ENCODE measurements around the gene PPM1H.
"Not testable (repeated sequence)": the region's sequence is repeated elsewhere in the genome, so short reads cannot be mapped to it uniquely, and the experiment has no call there.

Gene PPM1H

DNA sequence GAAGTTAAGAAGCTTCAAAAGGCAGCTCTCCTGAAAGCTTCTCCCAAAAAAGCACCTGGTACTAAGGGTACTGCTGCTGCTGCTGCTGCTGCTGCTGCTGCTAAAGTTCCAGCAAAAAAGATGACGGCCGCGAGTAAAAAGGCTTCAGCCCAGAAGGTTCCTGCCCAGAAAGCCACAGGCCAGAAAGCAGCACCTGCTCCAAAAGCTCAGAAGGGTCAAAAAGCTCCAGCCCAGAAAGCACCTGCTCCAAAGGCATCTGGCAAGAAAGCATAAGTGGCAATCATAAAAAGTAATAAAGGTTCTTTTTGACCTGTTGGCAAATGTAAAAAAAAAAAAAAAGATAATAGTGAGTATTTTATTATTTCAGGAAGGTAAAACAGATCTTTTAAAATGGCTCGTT, 30.8 kb upstream of the PPM1H start:
- H3K27me3 ChIP-seq (ENCODE audit: control insufficient read depth, insufficient read depth, low read length); H3K4me1 ChIP-seq (ENCODE audit: control insufficient read depth, low read depth, low read length); H3K4me3 ChIP-seq (ENCODE audit: low read length); H3K9me3 ChIP-seq (ENCODE audit: control insufficient read depth, low read depth, low read length); H3K27ac ChIP-seq (ENCODE audit: low read length); H3K36me3 ChIP-seq (ENCODE audit: control insufficient read depth, low read depth, low read length); H3K9ac ChIP-seq (ENCODE audit: low read length): not testable (repeated sequence)

DNA sequence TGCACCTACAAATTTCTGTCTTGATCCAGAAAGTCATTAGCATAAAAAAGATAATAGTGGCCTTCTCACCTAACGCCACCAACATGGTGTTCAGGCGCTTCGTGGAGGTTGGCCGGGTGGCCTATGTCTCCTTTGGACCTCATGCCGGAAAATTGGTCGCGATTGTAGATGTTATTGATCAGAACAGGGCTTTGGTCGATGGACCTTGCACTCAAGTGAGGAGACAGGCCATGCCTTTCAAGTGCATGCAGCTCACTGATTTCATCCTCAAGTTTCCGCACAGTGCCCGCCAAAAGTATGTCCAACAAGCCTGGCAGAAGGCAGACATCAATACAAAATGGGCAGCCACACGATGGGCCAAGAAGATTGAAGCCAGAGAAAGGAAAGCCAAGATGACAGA, 30.3 kb upstream of the PPM1H start:
- H3K9me3 ChIP-seq (ENCODE audit: control insufficient read depth, low read depth, low read length); H3K36me3 ChIP-seq (ENCODE audit: control insufficient read depth, low read depth, low read length); H3K4me1 ChIP-seq (ENCODE audit: control insufficient read depth, low read depth, low read length); H3K27me3 ChIP-seq (ENCODE audit: control insufficient read depth, insufficient read depth, low read length); H3K4me3 ChIP-seq (ENCODE audit: low read length); H3K27ac ChIP-seq (ENCODE audit: low read length); H3K9ac ChIP-seq (ENCODE audit: low read length): not testable (repeated sequence)

DNA sequence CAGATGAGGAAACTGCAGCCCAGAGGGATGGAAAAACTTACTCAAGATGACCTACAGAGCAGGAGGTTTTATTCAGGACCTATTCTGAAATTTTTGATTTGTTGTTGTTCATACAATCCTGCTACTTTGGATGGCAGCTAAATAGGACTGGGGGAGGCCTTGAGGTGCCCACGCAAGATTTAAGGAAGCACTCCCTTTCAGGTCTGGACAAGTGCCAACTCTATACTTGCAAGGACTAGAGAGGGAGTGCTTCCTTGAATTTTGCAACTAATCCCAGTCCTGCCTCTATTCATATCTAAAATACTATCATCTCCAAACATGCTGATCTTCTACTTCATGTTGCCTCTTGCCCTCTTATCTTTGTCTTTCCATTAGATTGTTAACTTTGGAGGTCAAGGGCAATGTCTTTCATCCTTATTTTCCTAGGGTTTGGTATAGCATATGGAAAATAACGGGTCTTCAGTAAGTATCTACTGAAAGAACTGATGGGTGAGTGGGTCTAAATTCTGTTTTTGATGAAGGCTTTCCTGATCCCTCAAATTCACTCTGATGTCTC, 28.6 kb upstream of the PPM1H start:
- no peak overlapping the region for H3K4me3 ChIP-seq (ENCODE audit: low read length)
- no peaks in the 10 kb centered on the region for H3K36me3 ChIP-seq (ENCODE audit: control insufficient read depth, low read depth, low read length)
- no peak overlapping the region for H3K27ac ChIP-seq (ENCODE audit: low read length)
- no peaks in the 10 kb centered on the region for H3K27me3 ChIP-seq (ENCODE audit: control insufficient read depth, insufficient read depth, low read length)
- H3K9me3 ChIP-seq (ENCODE audit: control insufficient read depth, low read depth, low read length) = no peaks in the 10 kb centered on the region
- H3K9ac ChIP-seq (ENCODE audit: low read length) = no peak overlapping the region
- H3K4me1 ChIP-seq (ENCODE audit: control insufficient read depth, low read depth, low read length) = no peaks in the 10 kb centered on the region

DNA sequence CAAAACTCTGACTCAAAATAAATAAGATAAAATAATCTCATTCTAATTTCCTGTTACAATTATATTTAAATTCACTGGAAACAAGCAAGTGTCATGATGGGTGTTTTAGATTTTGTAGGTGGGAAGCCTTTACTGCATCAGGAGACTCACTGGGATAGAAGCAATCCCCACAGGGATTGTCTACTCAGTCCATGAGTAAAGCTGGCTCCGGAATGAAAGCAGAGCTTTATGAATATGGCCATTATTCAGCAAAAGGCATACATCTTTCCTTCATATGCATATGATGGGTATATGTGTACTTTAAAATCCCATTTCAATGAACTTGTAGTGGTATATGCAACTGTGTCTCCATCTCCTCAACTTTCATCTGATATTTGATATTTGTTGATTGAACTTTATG, 25.4 kb upstream of the PPM1H start:
- no peak overlapping the region for H3K9ac ChIP-seq (ENCODE audit: low read length)
- peaks cover 19% of the 10 kb centered on the region for H3K4me1 ChIP-seq (ENCODE audit: control insufficient read depth, low read depth, low read length)
- H3K27ac ChIP-seq (ENCODE audit: low read length) = no peak overlapping the region
- H3K9me3 ChIP-seq (ENCODE audit: control insufficient read depth, low read depth, low read length) = no peaks in the 10 kb centered on the region
- no peak overlapping the region for H3K4me3 ChIP-seq (ENCODE audit: low read length)
- H3K27me3 ChIP-seq (ENCODE audit: control insufficient read depth, insufficient read depth, low read length) = no peaks in the 10 kb centered on the region
- H3K36me3 ChIP-seq (ENCODE audit: control insufficient read depth, low read depth, low read length) = no peaks in the 10 kb centered on the region

DNA sequence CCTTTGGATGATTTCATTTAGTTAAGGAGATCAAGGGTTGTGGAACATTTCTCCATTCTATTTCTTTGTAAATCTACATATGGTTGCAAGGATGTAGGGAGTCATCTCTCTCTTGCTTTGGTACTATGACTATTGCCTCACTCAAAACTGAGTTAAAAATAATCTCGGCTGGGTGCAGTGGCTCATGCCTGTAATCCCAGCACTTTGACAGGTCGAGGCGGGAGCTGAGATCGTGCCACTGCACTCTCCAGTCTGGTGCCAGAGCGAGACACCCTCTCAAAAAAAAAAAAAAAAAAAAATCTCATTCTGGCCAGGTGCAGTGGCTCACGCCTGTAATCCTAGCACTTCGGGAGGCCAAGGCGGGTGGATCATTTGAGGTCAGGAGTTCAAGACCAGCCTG, 24.8 kb upstream of the PPM1H start:
- Histone ChIP-seq H3K4me1 (ENCODE audit: control insufficient read depth, low read depth, low read length) (peaks cover 19% of the 10 kb centered on the region), H3K4me3 (ENCODE audit: low read length) (no peak overlapping the region), H3K27ac (ENCODE audit: low read length) (no peak overlapping the region), H3K9me3 (ENCODE audit: control insufficient read depth, low read depth, low read length) (no peaks in the 10 kb centered on the region), H3K36me3 (ENCODE audit: control insufficient read depth, low read depth, low read length) (no peaks in the 10 kb centered on the region), H3K27me3 (ENCODE audit: control insufficient read depth, insufficient read depth, low read length) (no peaks in the 10 kb centered on the region), H3K9ac (ENCODE audit: low read length) (no peak overlapping the region)

DNA sequence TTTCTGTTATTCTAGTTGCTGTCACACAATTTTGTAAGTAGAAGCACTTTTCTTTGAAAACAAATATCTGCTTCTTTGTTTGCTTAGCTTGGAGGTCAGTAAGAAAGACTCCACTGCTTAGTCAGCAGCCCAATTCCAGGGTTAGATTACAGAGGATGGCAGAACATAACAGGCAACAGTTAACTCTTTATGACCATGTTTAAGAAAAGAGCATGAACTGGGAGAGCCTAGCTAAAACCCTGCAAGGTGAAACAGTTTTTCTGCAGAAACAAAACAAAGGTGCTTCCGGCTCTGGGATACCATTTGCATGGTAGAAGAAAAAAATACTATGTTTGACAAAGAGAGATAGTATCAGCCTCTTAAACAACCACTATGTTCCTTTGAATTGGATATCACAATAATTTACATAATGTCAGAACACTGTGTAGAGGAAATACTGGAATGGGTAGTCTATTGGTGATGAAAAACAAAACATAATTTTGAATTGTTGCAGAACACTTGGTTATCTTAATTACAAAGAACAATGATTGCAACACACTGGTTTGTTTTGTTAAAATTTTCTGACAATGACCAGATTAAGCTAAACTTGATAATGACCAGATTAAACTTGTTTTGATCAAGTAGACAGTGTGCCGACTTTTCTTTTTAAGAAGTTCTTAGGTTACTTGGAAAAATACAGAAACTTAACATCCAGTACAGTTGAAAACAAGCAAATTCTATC, 22.4 kb upstream of the PPM1H start:
- H3K27ac ChIP-seq (ENCODE audit: low read length) = peak overlapping the region; percentile 50
- H3K4me1 ChIP-seq (ENCODE audit: control insufficient read depth, low read depth, low read length) = peaks cover 19% of the 10 kb centered on the region
- no peaks in the 10 kb centered on the region for H3K27me3 ChIP-seq (ENCODE audit: control insufficient read depth, insufficient read depth, low read length)
- H3K9ac ChIP-seq (ENCODE audit: low read length) = peak overlapping the region; percentile 45
- H3K36me3 ChIP-seq (ENCODE audit: control insufficient read depth, low read depth, low read length) = no peaks in the 10 kb centered on the region
- no peaks in the 10 kb centered on the region for H3K9me3 ChIP-seq (ENCODE audit: control insufficient read depth, low read depth, low read length)
- peak overlapping the region; percentile 30 for H3K4me3 ChIP-seq (ENCODE audit: low read length)

DNA sequence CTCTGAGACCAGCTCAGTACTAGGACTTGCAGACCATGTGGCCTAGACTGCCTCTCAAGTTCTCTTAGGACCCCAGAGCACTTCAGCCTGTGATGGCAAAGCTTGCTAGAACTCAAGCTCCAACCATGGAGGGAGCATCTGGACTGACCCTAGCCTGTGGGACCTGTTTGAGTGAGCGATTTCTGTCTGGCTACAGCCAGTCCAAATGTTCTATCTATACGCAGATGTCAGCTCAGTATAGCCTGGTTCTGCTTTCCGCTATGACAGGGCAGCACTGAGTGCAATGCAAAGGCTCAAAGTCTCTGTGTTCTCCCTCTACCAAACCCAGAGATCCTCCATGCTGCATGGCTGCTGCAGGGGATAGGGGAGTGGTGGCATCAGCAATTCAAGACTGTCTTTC, 20.7 kb upstream of the PPM1H start:
- H3K27me3 ChIP-seq (ENCODE audit: control insufficient read depth, insufficient read depth, low read length) = no peaks in the 10 kb centered on the region
- no peak overlapping the region for H3K27ac ChIP-seq (ENCODE audit: low read length)
- peaks cover 19% of the 10 kb centered on the region for H3K4me1 ChIP-seq (ENCODE audit: control insufficient read depth, low read depth, low read length)
- H3K4me3 ChIP-seq (ENCODE audit: low read length) = no peak overlapping the region
- H3K36me3 ChIP-seq (ENCODE audit: control insufficient read depth, low read depth, low read length) = no peaks in the 10 kb centered on the region
- no peaks in the 10 kb centered on the region for H3K9me3 ChIP-seq (ENCODE audit: control insufficient read depth, low read depth, low read length)
- no peak overlapping the region for H3K9ac ChIP-seq (ENCODE audit: low read length)

DNA sequence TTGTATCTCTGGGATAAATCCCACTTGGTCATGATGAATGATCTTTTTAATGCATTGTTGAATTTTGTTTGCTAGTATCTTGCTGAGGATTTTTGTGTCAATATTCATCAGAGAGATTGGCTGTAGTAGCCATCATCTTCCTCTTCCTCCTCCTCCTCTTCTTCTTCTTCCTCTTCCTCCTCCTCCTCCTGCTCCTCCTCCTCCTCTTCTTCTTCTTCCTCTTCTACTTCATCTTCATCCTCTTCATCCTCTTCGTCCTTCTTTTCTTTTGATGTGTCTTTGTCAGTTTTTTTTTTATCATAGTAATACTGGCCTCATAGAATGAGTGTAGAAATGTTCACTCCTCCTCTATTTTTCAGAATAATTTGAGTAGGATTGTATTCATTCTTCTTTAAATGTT, 15.4 kb upstream of the PPM1H start:
- Histone ChIP-seq H3K4me3 (ENCODE audit: low read length) (no peak overlapping the region), H3K9ac (ENCODE audit: low read length) (no peak overlapping the region), H3K27ac (ENCODE audit: low read length) (no peak overlapping the region), H3K27me3 (ENCODE audit: control insufficient read depth, insufficient read depth, low read length) (no peaks in the 10 kb centered on the region), H3K9me3 (ENCODE audit: control insufficient read depth, low read depth, low read length) (no peaks in the 10 kb centered on the region), H3K4me1 (ENCODE audit: control insufficient read depth, low read depth, low read length) (no peaks in the 10 kb centered on the region), H3K36me3 (ENCODE audit: control insufficient read depth, low read depth, low read length) (no peaks in the 10 kb centered on the region)

DNA sequence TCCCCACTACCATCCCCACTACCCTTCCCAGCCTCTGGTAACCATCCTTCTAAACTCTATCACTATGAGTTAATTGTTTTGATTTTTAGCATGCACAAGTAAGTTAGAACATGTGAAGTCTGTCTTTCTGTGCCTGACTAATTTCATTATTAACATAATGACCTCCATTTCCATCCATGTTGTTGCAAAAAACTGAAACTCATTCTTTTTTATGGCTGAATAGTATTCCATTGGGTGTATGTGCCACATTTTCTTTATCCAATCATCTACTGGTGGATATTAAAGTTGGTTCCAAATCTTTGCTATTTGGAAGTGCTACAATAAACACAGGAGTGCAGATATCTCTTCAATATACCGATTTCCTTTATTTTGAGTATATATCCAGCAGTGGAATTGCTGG, 13.2 kb upstream of the PPM1H start:
- Histone ChIP-seq H3K27ac (ENCODE audit: low read length) (no peak overlapping the region), H3K9ac (ENCODE audit: low read length) (no peak overlapping the region), H3K4me3 (ENCODE audit: low read length) (no peak overlapping the region), H3K4me1 (ENCODE audit: control insufficient read depth, low read depth, low read length) (no peaks in the 10 kb centered on the region), H3K9me3 (ENCODE audit: control insufficient read depth, low read depth, low read length) (no peaks in the 10 kb centered on the region), H3K36me3 (ENCODE audit: control insufficient read depth, low read depth, low read length) (no peaks in the 10 kb centered on the region), H3K27me3 (ENCODE audit: control insufficient read depth, insufficient read depth, low read length) (no peaks in the 10 kb centered on the region)

DNA sequence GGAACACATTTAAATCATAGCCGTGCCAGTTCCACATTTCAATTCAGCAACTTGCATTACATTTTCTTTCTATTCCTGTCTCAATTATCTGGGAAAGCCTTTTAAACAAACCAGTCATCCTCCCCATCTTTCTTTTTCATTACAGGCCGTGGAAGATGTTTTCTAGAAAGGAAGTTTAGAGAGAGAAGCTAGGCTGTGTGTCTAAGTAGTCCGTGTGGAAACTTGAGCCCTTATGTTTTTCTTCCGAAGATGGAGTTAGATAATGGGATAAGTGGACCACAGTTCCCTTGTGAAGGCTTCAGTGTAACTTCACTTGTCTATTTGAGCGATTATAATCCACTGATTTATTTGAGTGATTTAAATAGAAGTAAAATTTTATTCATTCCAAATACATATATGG, 12.4 kb upstream of the PPM1H start:
- H3K27me3 ChIP-seq (ENCODE audit: control insufficient read depth, insufficient read depth, low read length) = no peaks in the 10 kb centered on the region
- no peaks in the 10 kb centered on the region for H3K9me3 ChIP-seq (ENCODE audit: control insufficient read depth, low read depth, low read length)
- H3K4me3 ChIP-seq (ENCODE audit: low read length) = no peak overlapping the region
- H3K36me3 ChIP-seq (ENCODE audit: control insufficient read depth, low read depth, low read length) = no peaks in the 10 kb centered on the region
- H3K4me1 ChIP-seq (ENCODE audit: control insufficient read depth, low read depth, low read length) = no peaks in the 10 kb centered on the region
- H3K9ac ChIP-seq (ENCODE audit: low read length) = no peak overlapping the region
- no peak overlapping the region for H3K27ac ChIP-seq (ENCODE audit: low read length)

DNA sequence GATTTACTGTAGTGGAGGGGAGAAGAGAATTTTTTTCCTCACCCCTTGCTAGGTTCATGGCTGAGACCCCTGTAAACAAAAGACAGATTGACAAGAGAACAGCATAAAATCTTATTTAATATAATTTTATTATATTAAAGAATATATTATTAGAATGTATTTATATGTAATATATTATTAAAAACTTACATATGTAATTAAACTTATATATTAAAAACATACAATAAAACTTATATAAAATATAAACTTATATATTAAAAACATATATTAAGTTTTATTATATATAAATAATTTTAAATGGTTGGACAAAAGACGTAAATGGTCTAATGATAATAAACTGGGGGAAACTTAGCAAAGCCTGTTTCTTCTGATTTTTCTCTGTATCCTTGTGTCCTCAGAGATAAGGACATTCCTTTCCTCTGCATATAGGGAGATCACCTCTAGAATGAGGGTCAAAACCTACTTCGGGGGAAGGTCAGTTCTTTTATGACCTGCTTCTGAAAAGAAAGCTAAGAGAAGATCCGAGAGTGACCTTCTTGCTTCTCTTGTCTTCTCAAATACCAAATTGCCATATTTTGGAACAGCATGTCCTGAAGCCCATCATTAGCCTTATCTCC, 8.9 kb upstream of the PPM1H start:
- H3K9ac ChIP-seq (ENCODE audit: low read length) = no peak overlapping the region
- H3K27ac ChIP-seq (ENCODE audit: low read length) = no peak overlapping the region
- H3K4me3 ChIP-seq (ENCODE audit: low read length) = no peak overlapping the region
- no peaks in the 10 kb centered on the region for H3K4me1 ChIP-seq (ENCODE audit: control insufficient read depth, low read depth, low read length)
- H3K27me3 ChIP-seq (ENCODE audit: control insufficient read depth, insufficient read depth, low read length) = no peaks in the 10 kb centered on the region
- no peaks in the 10 kb centered on the region for H3K36me3 ChIP-seq (ENCODE audit: control insufficient read depth, low read depth, low read length)
- no peaks in the 10 kb centered on the region for H3K9me3 ChIP-seq (ENCODE audit: control insufficient read depth, low read depth, low read length)

DNA sequence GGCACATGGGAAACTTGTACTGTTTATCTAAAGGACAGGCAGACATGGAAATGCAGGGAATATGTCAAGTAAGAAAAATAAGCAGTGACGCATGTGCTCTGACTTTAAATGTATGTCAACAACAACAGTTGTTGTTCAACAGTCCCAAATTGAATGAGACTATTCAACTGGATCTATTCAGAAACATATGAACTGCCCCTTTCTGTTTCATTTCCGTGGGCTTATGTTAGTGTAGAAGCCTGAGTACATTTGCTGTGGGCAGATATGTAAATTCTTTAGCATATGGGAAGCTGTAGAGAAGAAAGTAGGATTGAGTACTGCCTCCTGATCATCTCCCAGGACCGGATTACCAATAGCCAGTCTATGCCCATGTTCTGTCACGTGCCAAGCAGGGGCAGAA, 7.4 kb upstream of the PPM1H start:
- H3K27me3 ChIP-seq (ENCODE audit: control insufficient read depth, insufficient read depth, low read length); H3K4me3 ChIP-seq (ENCODE audit: low read length); H3K9me3 ChIP-seq (ENCODE audit: control insufficient read depth, low read depth, low read length); H3K4me1 ChIP-seq (ENCODE audit: control insufficient read depth, low read depth, low read length); H3K9ac ChIP-seq (ENCODE audit: low read length); H3K27ac ChIP-seq (ENCODE audit: low read length); H3K36me3 ChIP-seq (ENCODE audit: control insufficient read depth, low read depth, low read length): not testable (repeated sequence)
